ENCODE data around the gene GSC2.
A peak's percentile ranks its signal among the peaks of the same experiment; 100 is the strongest.

The GSC2 gene

DNA sequence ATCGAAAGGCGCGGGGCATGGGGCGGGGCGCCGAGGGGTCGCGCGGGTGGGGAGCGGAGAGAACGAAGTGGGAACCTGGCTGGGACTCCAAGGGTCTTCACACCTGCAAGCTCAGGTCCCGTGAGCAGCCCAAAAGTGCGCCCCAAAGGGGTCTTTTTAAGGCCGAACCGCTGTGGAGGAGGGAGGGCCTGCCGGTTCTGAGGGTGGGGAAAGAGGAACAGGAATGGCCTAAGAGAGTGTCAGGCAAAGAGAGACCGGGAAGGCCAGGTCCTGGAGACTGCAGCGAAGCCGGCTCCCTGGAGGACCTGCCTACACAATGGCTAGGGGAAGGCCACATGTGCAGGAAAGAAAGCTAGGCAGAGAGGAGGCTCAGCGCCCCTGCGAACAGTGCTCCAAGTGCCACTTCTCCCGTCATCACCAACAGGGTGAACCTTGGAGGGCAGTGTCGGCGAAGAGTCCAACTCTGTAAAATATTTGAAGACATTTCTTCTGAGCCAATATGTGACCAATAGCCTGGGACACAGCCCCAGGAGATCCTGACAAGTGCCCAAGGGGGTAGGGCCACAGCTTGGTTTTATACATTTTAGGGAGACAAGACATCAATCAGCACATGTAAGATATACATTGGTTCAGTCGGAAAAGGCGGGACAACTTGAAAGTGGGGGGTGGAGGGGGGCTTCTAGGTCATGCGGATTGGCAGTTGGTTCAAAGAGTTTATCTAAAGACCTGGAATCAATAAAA, 27.2 kb downstream of the GSC2 start:
- H3K4me3 ChIP-seq (ENCODE audit: low read depth, low read length): peak overlapping the region; percentile 43
- TF ChIP-seq, protein P1, sequence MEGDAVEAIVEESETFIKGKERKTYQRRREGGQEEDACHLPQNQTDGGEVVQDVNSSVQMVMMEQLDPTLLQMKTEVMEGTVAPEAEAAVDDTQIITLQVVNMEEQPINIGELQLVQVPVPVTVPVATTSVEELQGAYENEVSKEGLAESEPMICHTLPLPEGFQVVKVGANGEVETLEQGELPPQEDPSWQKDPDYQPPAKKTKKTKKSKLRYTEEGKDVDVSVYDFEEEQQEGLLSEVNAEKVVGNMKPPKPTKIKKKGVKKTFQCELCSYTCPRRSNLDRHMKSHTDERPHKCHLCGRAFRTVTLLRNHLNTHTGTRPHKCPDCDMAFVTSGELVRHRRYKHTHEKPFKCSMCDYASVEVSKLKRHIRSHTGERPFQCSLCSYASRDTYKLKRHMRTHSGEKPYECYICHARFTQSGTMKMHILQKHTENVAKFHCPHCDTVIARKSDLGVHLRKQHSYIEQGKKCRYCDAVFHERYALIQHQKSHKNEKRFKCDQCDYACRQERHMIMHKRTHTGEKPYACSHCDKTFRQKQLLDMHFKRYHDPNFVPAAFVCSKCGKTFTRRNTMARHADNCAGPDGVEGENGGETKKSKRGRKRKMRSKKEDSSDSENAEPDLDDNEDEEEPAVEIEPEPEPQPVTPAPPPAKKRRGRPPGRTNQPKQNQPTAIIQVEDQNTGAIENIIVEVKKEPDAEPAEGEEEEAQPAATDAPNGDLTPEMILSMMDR (IDR thresholded peaks at IDR 0.05; ENCODE audit: low read depth, low read length, missing control alignments): no peak
- in situ Hi-C loops (cut with HindIII; ENCODE audit: low sequenced_read_pairs): no loop called here
- DNase-seq (ENCODE audit: low read depth): no peak

DNA sequence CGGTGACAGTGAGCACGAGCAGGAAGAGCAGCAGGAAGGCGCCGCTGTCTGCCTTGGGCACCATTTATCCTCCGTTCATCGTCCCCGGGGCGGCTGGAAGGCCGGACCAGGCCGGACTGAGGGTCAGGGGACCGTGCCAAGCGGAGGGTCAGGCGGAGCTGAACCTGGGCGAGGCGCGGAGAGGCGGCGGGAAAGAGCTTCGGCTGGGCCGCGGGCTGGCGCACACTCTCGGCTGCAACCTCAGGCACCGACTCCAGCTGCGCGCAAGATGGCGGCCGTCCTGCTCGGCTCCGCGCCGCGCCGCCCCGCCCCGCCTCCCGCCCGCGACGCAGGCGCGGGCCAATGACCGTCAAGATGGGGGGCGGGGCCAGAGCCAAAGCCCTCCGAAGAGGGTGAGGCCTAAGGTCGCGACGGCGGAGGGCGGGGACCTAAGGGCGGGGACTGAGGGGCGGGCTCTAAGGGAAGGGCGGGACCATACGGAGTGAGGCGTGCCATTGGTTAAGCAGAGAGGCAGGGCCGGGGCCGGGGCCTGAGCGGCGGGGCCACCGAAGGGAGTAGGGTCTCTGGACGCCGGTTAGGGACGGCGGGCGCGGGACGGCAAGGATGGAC, 27.8 kb downstream of the GSC2 start, which contains the start of gene DGCR2:
TSS of gene DGCR2 (minus strand) at position 270 of the 609 bp plus-strand sequence. CDS start at position 64, 206 bp downstream.
- TF ChIP-seq, protein P1 (IDR thresholded peaks at IDR 0.05; ENCODE audit: low read depth, low read length, missing control alignments): no peak
- peak; percentile 90 for DNase-seq (ENCODE audit: low read depth)
- in situ Hi-C loops (cut with HindIII; ENCODE audit: low sequenced_read_pairs): no loop called here
- peak within 1 kb of the TSS; percentile 79 for H3K4me3 ChIP-seq (ENCODE audit: low read depth, low read length)

DNA sequence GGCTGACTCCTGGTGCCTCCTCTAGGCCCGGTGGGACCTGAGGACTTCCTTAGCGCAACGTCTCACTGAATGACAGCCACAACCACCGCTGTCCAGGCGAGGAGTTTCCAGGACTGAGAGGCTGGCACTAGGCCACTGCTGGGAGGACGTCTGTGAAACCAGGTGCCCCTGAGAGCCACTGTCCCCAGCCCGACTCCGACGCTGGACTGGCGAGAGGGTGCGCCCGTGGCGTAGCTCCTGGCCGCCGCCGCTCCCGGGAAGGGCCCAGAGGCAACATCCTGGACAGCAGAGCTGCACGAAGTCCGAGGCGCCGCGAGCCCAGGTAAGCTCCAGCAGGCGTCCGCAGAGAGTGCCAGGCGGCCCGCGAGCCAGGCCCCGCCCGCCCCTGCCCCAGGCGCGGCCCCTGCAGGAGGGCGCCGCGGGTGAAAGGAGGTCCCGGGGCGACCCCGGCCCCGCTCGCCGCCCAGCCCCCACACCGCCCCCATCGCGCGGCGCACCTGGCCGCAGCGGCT, 28.4 kb downstream of the GSC2 start:
- DNase-seq (ENCODE audit: low read depth): no peak
- TF ChIP-seq, protein P1 (IDR thresholded peaks at IDR 0.05; ENCODE audit: low read depth, low read length, missing control alignments): peak; percentile 4
- peak overlapping the region; percentile 79 for H3K4me3 ChIP-seq (ENCODE audit: low read depth, low read length)

DNA sequence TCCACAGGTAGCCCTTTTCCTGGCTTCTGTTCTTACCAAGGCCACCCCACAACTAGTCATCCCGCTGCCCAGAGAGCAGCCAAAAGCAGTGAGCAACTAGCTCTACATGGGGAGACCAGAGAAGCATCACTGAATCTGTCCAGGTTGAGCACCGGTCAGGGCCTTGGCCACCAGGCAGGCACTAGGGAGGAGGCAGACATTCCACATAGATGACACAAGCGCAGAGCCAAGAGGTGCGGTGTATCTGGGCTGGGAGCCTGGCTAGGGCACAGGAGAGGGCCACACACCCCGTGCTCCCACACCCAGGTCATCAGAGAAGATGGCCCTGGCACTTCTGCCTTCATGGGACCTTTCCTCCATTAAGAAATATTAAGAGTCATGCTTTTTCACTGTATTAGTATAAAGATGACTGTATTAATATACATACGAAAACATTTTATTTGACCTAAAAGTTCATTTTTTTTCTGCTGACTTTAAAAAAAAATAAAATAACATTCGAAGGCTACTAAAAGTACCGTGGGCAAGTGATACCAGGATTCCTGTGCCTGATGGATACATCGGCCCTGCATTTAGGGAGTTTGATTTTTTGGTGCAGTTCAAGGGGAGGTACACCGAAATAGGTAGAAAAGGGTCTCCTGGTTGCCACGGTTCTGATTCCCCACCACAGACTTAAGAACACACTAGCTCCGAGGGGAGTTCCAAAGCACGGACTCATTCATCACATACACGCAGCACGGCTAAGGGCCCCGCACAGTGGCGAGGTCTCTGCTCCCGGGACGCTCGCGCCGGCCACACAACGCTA, 29.1 kb downstream of the GSC2 start:
- TF ChIP-seq, protein P1 (IDR thresholded peaks at IDR 0.05; ENCODE audit: low read depth, low read length, missing control alignments): no peak
- in situ Hi-C loops (cut with HindIII; ENCODE audit: low sequenced_read_pairs): no loop called here
- H3K4me3 ChIP-seq (ENCODE audit: low read depth, low read length): peak overlapping the region; percentile 79
- no peak for DNase-seq (ENCODE audit: low read depth)

More for the DNA sequence above, 28.4 kb downstream of the GSC2 start:
- in situ Hi-C loops (cut with HindIII; ENCODE audit: low sequenced_read_pairs): no loop called here

DNA sequence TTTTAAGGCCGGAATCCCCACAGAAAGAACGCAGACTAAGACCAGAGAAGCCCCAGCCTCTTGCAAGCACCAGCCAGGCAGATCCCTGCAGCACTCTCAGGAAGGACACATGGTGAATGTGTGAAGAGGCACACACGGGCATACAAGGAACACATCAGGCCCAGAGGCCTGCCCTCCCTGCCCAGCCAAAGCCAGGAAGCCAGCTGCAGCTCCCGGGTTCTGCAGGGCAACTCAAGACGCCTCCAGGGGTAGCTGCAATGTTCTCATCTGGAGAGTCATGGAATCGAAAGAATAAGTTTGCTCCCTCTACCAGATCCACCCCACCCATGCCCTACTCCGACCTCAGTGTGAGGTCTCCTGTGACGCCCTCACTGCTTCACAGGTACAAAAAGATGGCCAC, 30.1 kb downstream of the GSC2 start:
- H3K4me3 ChIP-seq (ENCODE audit: low read depth, low read length): no peak overlapping the region
- in situ Hi-C loops (cut with HindIII; ENCODE audit: low sequenced_read_pairs): no loop called here
- TF ChIP-seq, protein P1 (IDR thresholded peaks at IDR 0.05; ENCODE audit: low read depth, low read length, missing control alignments): no peak
- no peak for DNase-seq (ENCODE audit: low read depth)

DNA sequence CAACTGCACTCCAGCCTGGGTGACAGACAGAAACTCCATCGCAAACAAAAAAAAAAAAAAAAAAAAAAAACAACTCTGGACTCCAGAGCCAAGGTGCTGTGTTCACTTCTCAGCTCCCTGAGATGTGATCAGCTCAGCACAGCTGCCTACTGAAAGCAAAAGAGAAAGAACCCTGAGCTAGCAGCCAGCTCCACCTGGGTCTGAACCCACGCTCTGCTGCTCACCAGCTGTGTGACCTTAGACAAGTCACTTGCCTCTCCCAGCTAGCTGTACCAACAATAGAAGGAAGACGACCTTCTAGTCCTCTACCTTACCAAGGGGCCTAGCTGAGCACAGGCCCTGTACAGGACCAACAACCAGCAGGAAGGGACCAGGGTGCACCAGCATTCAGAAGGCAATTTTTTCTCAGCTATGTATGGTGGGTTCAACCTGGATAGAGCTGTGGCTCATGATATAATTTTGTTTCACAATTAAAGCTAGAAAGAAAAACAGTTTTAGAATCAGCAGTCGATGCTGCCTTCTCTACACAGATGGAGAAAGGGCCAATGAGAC, 31.7 kb downstream of the GSC2 start:
- in situ Hi-C loops (cut with HindIII; ENCODE audit: low sequenced_read_pairs): no loop called here
- TF ChIP-seq, protein P1 (IDR thresholded peaks at IDR 0.05; ENCODE audit: low read depth, low read length, missing control alignments): no peak
- H3K4me3 ChIP-seq (ENCODE audit: low read depth, low read length): no peak overlapping the region
- DNase-seq (ENCODE audit: low read depth): no peak

All from astrocyte of the cerebellum (primary cell).